HepG2 (cell line): ENCODE measurements around the gene TAF1C. TPM values are rescaled to one million over a fixed set of nuclear protein-coding genes. Genes with fewer than 3 reads are reported as not detected.
A peak's percentile ranks its signal among the peaks of the same experiment; 100 is the strongest.

Experiments
- ARNTL ChIP-seq: sonication (generic); formaldehyde crosslinking; IDR thresholded peaks from 2 replicates; pipeline ENCODE4 v1.4.0; 2020; ENCODE audit warnings: mild to moderate bottlenecking, missing genetic modification reagents
- HINFP ChIP-seq: sonication (generic); formaldehyde crosslinking; IDR thresholded peaks from 2 replicates; pipeline ENCODE4 v1.4.0; 2020; ENCODE audit warnings: low read depth, mild to moderate bottlenecking, missing genetic modification reagents
- KDM2A ChIP-seq: sonication (generic); formaldehyde crosslinking; IDR thresholded peaks from 2 replicates; pipeline ENCODE4 v1.4.0; 2020; ENCODE audit warnings: low read depth, missing genetic modification reagents, borderline replicate concordance
- RXRA ChIP-seq: sonication (generic); formaldehyde crosslinking; IDR thresholded peaks from 2 replicates; pipeline ENCODE4 v1.5.1; 2020; ENCODE audit warnings: missing genetic modification reagents
- SIN3B ChIP-seq: fragments of 150-350 bp; IDR thresholded peaks from 2 replicates; pipeline ENCODE4 v1.6.1; 2014; ENCODE audit warnings: low read length
- TCF7L2 ChIP-seq: IDR thresholded peaks from 2 replicates; pipeline ENCODE4 v1.6.1; 2011; ENCODE audit warnings: mild to moderate bottlenecking, low read depth, low read length, moderate library complexity
- TFAP4 ChIP-seq: sonication (generic); IDR thresholded peaks from 2 replicates; pipeline ENCODE4 v1.6.1; 2016; ENCODE audit warnings: low read depth, borderline replicate concordance
- USF2 ChIP-seq, 2 experiments: sonication (generic) in 1 of 2; formaldehyde crosslinking in 1 of 2; IDR thresholded peaks; 2 replicates each; pipeline versions ENCODE4 v1.5.1 to v1.6.1; 2011 to 2020; ENCODE audit warnings: borderline replicate concordance in 1 of 2, low read depth in 1 of 2, low read length in 1 of 2, mild to moderate bottlenecking in 1 of 2, missing genetic modification reagents in 1 of 2, moderate library complexity in 1 of 2
- ZNF12 ChIP-seq: sonication (generic); formaldehyde crosslinking; IDR thresholded peaks from 2 replicates; pipeline ENCODE4 v1.5.0; 2020; ENCODE audit warnings: missing genetic modification reagents
- ZNF143 ChIP-seq: sonication (generic); formaldehyde crosslinking; IDR thresholded peaks from 2 replicates; pipeline ENCODE4 v1.4.0; 2020; ENCODE audit warnings: missing genetic modification reagents
- ZNF747 ChIP-seq: sonication (generic); formaldehyde crosslinking; IDR thresholded peaks from 2 replicates; pipeline ENCODE4 v1.8.1; 2023; ENCODE audit warnings: missing genetic modification reagents, mild to moderate bottlenecking, borderline replicate concordance
- polyA plus RNA-seq, 8 experiments: library from polyadenylated mRNA; depleted of rRNA in 3 of 8; stranded (reverse) in 7 of 8; unstranded in 1 of 8; fragments of >200 nt; fragmentation: Illumina TruSeq in 4 of 8; extraction: Trizol in 4 of 8; gene quantifications; 2 replicates each; pipeline versions ENCODE4 v1.2.1 to v1.2.3, GENCODE V29; 2011 to 2016; ENCODE audit warnings: low read depth in 4 of 8, missing spikeins in 1 of 8, mixed read lengths in 1 of 8; ENCODE audit not compliant: insufficient read depth in 1 of 8
- total RNA-seq, 5 experiments: library from RNA; depleted of rRNA; stranded (reverse); fragments of >200 nt; fragmentation: Illumina TruSeq; extraction: Trizol; gene quantifications; 2 replicates each; pipeline ENCODE4 v1.2.3, GENCODE V29; 2016; ENCODE audit warnings: low read depth in 1 of 5
- TF ChIP-seq, protein P1 (sequence below), 2 experiments: sonication (generic) in 1 of 2; formaldehyde crosslinking in 1 of 2; IDR thresholded peaks; 2 replicates each; pipeline versions ENCODE4 v1.4.0 to v1.6.1; 2018 to 2020; ENCODE audit warnings: missing genetic modification reagents in 2 of 2, borderline replicate concordance in 1 of 2, low read depth in 1 of 2, mild to moderate bottlenecking in 1 of 2, missing biosample characterization in 1 of 2
- TF ChIP-seq, protein P2 (sequence below): sonication (generic); formaldehyde crosslinking; IDR thresholded peaks from 2 replicates; pipeline ENCODE4 v1.4.0; 2020; ENCODE audit warnings: missing genetic modification reagents, borderline replicate concordance
- TF ChIP-seq, protein P3 (sequence below): sonication (generic); formaldehyde crosslinking; IDR thresholded peaks from 2 replicates; pipeline ENCODE4 v1.8.1; 2023; ENCODE audit warnings: mild to moderate bottlenecking, missing genetic modification reagents

The TAF1C gene
- total and polyA plus RNA-seq, 2 of the 13 experiments (the other 11 are each of a cell fraction or from before 2014, with no cell fraction given), result 15.6 to 20.8 TPM

- TF ChIP-seq, protein P1, sequence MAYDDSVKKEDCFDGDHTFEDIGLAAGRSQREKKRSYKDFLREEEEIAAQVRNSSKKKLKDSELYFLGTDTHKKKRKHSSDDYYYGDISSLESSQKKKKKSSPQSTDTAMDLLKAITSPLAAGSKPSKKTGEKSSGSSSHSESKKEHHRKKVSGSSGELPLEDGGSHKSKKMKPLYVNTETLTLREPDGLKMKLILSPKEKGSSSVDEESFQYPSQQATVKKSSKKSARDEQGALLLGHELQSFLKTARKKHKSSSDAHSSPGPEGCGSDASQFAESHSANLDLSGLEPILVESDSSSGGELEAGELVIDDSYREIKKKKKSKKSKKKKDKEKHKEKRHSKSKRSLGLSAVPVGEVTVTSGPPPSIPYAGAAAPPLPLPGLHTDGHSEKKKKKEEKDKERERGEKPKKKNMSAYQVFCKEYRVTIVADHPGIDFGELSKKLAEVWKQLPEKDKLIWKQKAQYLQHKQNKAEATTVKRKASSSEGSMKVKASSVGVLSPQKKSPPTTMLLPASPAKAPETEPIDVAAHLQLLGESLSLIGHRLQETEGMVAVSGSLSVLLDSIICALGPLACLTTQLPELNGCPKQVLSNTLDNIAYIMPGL (CRISPR knock-in tag; IDR thresholded peaks at IDR 0.05; ENCODE audit: borderline replicate concordance in 1 of 2, low read depth in 1 of 2), result peak in 1 of 2 experiments; percentile 51; a peak in 1 of 4 replicates
- TF ChIP-seq ZNF12 (CRISPR knock-in tag) (no peak), KDM2A (CRISPR knock-in tag) (peak; percentile 49; the same call in 1 of the 2 replicates), ZNF143 (CRISPR knock-in tag) (no peak), ARNTL (CRISPR knock-in tag) (peak; percentile 78), RXRA (CRISPR knock-in tag) (0 out of 2 replicates have a peak, but pooled peaks have one; percentile 18), USF2 (IDR thresholded peaks at IDR 0.05; ENCODE audit: low read depth, low read length) (peak; percentile 60), USF2 (CRISPR knock-in tag; IDR thresholded peaks at IDR 0.05; ENCODE audit: borderline replicate concordance) (no peak), SIN3B (no peak), ZNF747 (CRISPR knock-in tag) (no peak), HINFP (no peak), TFAP4 (no peak), TCF7L2 (no peak)
- TF ChIP-seq, protein P2, sequence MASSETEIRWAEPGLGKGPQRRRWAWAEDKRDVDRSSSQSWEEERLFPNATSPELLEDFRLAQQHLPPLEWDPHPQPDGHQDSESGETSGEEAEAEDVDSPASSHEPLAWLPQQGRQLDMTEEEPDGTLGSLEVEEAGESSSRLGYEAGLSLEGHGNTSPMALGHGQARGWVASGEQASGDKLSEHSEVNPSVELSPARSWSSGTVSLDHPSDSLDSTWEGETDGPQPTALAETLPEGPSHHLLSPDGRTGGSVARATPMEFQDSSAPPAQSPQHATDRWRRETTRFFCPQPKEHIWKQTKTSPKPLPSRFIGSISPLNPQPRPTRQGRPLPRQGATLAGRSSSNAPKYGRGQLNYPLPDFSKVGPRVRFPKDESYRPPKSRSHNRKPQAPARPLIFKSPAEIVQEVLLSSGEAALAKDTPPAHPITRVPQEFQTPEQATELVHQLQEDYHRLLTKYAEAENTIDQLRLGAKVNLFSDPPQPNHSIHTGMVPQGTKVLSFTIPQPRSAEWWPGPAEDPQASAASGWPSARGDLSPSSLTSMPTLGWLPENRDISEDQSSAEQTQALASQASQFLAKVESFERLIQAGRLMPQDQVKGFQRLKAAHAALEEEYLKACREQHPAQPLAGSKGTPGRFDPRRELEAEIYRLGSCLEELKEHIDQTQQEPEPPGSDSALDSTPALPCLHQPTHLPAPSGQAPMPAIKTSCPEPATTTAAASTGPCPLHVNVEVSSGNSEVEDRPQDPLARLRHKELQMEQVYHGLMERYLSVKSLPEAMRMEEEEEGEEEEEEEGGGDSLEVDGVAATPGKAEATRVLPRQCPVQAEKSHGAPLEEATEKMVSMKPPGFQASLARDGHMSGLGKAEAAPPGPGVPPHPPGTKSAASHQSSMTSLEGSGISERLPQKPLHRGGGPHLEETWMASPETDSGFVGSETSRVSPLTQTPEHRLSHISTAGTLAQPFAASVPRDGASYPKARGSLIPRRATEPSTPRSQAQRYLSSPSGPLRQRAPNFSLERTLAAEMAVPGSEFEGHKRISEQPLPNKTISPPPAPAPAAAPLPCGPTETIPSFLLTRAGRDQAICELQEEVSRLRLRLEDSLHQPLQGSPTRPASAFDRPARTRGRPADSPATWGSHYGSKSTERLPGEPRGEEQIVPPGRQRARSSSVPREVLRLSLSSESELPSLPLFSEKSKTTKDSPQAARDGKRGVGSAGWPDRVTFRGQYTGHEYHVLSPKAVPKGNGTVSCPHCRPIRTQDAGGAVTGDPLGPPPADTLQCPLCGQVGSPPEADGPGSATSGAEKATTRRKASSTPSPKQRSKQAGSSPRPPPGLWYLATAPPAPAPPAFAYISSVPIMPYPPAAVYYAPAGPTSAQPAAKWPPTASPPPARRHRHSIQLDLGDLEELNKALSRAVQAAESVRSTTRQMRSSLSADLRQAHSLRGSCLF (CRISPR knock-in tag), result no peak
- TF ChIP-seq, protein P3, sequence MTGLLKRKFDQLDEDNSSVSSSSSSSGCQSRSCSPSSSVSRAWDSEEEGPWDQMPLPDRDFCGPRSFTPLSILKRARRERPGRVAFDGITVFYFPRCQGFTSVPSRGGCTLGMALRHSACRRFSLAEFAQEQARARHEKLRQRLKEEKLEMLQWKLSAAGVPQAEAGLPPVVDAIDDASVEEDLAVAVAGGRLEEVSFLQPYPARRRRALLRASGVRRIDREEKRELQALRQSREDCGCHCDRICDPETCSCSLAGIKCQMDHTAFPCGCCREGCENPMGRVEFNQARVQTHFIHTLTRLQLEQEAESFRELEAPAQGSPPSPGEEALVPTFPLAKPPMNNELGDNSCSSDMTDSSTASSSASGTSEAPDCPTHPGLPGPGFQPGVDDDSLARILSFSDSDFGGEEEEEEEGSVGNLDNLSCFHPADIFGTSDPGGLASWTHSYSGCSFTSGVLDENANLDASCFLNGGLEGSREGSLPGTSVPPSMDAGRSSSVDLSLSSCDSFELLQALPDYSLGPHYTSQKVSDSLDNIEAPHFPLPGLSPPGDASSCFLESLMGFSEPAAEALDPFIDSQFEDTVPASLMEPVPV (CRISPR knock-in tag), result no peak
These were observed 11.3 kb downstream of the TAF1C start (continued) for GRCh38 chr16:84175350-84176081.
